OCI-LY3 (cell line): Measurements from ENCODE around the gene ATF6.

Experiments used
- H2AFZ ChIP-seq: fragments of 200-600, 300-600 bp; shearing (Covaris generic); 2 replicates; pipeline ENCODE4 v1.6.0; 2014; ENCODE audit warnings: antibody characterized with exemption, low read depth, low read length
- H3K27ac ChIP-seq: fragments of 200-600, 300-600 bp; sonication (generic); 2 replicates; pipeline ENCODE4 v1.5.1; 2014; ENCODE audit warnings: mild to moderate bottlenecking, low read length, moderate library complexity, mixed read lengths
- H3K27me3 ChIP-seq: fragments of 200-600, 300-600 bp; sonication (generic); 2 replicates; pipeline ENCODE4 v1.6.1; 2014; ENCODE audit warnings: low read depth, low read length, mixed read lengths
- H3K36me3 ChIP-seq: fragments of 200-600, 300-600 bp; sonication (generic); replicated peaks from 2 replicates; pipeline ENCODE3; 2014; ENCODE audit warnings: low read depth, low read length, mixed read lengths
- H3K4me1 ChIP-seq: fragments of 300-600, 200-600 bp; sonication (generic); 2 replicates; pipeline ENCODE4 v1.6.1; 2014; ENCODE audit warnings: low read length, mixed read lengths
- H3K4me2 ChIP-seq: fragments of 200-600, 300-600 bp; sonication (generic); 2 replicates; pipeline ENCODE4 v1.6.1; 2014; ENCODE audit warnings: low read length, mixed read lengths
- H3K4me3 ChIP-seq: fragments of 300-600, 200-600 bp; sonication (generic); 2 replicates; pipeline ENCODE4 v1.5.1; 2014; ENCODE audit warnings: antibody characterized with exemption, mild to moderate bottlenecking, low read length, moderate library complexity
- H3K79me2 ChIP-seq: fragments of 300-600, 200-600 bp; shearing (Covaris generic); 2 replicates; pipeline ENCODE4 v1.6.1; 2014; ENCODE audit warnings: mild to moderate bottlenecking, low read length, mixed read lengths
- H3K9ac ChIP-seq: fragments of 300-600, 200-600 bp; shearing (Covaris generic); 2 replicates; pipeline ENCODE4 v1.6.0; 2014; ENCODE audit warnings: mild to moderate bottlenecking, low read length, moderate library complexity
- H3K9me3 ChIP-seq: fragments of 200-600, 300-600 bp; shearing (Covaris generic); 2 replicates; pipeline ENCODE4 v1.6.1; 2014; ENCODE audit warnings: low read length, mixed read lengths; ENCODE audit not compliant: insufficient read depth
- H4K20me1 ChIP-seq: fragments of 200-600, 300-600 bp; sonication (generic); 2 replicates; pipeline ENCODE4 v1.6.1; 2016; ENCODE audit warnings: low read length, mixed read lengths; ENCODE audit not compliant: insufficient read depth
- CTCF ChIP-seq: fragments of 200-600, 300-600 bp; sonication (generic); IDR thresholded peaks from 2 replicates; pipeline ENCODE4 v1.5.1; 2014; ENCODE audit warnings: antibody characterized with exemption, low read length, low read depth
- EZH2phosphoT487 ChIP-seq: fragments of 200-600 bp; shearing (Covaris generic); IDR thresholded peaks from 2 replicates; pipeline ENCODE4 v1.6.1; 2018; ENCODE audit warnings: antibody characterized with exemption, mixed run types, low read depth

ATF6 gene

GRCh38 chr1:161998811-161999210 lies 232.7 kb downstream of the ATF6 start:
- Histone ChIP-seq H3K9me3 (no peaks in the 10 kb centered on the region), H2AFZ (no peak overlapping the region), H3K4me1 (0 out of 2 replicates have a peak, but pooled peaks cover 3% of the 10 kb centered on the region), H3K4me2 (no peak overlapping the region), H3K9ac (no peak overlapping the region), H4K20me1 (no peaks in the 10 kb centered on the region), H3K36me3 (no peaks in the 10 kb centered on the region), H3K4me3 (no peak overlapping the region), H3K79me2 (no peaks in the 10 kb centered on the region), H3K27me3 (peaks cover 22% of the 10 kb centered on the region), H3K27ac (no peak overlapping the region)
- TF ChIP-seq CTCF (no peak), EZH2phosphoT487 (no peak)

- Histone ChIP-seq H4K20me1 (no peaks in the 10 kb centered on the region), H3K27ac (no peak overlapping the region), H3K9me3 (no peaks in the 10 kb centered on the region), H2AFZ (no peak overlapping the region), H3K27me3 (peaks cover 20% of the 10 kb centered on the region), H3K4me1 (0 out of 2 replicates have a peak, but pooled peaks cover 5% of the 10 kb centered on the region), H3K4me2 (no peak overlapping the region), H3K4me3 (no peak overlapping the region), H3K79me2 (no peaks in the 10 kb centered on the region), H3K9ac (no peak overlapping the region), H3K36me3 (no peaks in the 10 kb centered on the region)
- no peak for TF ChIP-seq EZH2phosphoT487
- TF ChIP-seq CTCF, result no peak
Observed at GRCh38 chr1:161999301-162000052, 233.4 kb downstream of the ATF6 start.

- no peak overlapping the region for H3K9ac ChIP-seq
- peaks cover 15% of the 10 kb centered on the region for H3K27me3 ChIP-seq
- H3K27ac ChIP-seq, result no peak overlapping the region
- no peak overlapping the region for H3K4me3 ChIP-seq
- no peaks in the 10 kb centered on the region for H3K9me3 ChIP-seq
- no peak overlapping the region for H2AFZ ChIP-seq
- 0 out of 2 replicates have a peak, but pooled peaks cover 5% of the 10 kb centered on the region for H3K4me1 ChIP-seq
- H4K20me1 ChIP-seq, result no peaks in the 10 kb centered on the region
- H3K4me2 ChIP-seq, result no peak overlapping the region
- H3K79me2 ChIP-seq, result no peaks in the 10 kb centered on the region
- no peak for TF ChIP-seq CTCF
- no peak for TF ChIP-seq EZH2phosphoT487
- H3K36me3 ChIP-seq, result no peaks in the 10 kb centered on the region
Observed at GRCh38 chr1:162000053-162000420, 233.9 kb downstream of the ATF6 start.

GRCh38 chr1:162003061-162003829 lies 237.1 kb downstream of the ATF6 start:
- Histone ChIP-seq H2AFZ (no peak overlapping the region), H3K4me3 (no peak overlapping the region), H3K27ac (no peak overlapping the region), H3K36me3 (no peaks in the 10 kb centered on the region), H3K27me3 (peaks cover 20% of the 10 kb centered on the region), H3K9ac (no peak overlapping the region), H3K4me1 (0 out of 2 replicates have a peak, but pooled peaks cover 5% of the 10 kb centered on the region), H4K20me1 (no peaks in the 10 kb centered on the region), H3K4me2 (no peak overlapping the region), H3K9me3 (no peaks in the 10 kb centered on the region), H3K79me2 (no peaks in the 10 kb centered on the region)
- TF ChIP-seq CTCF (no peak), EZH2phosphoT487 (no peak)
